Endothelial cell of umbilical vein (primary cell): Measurements from ENCODE around the gene USF2. TPM values are rescaled to one million over a fixed set of nuclear protein-coding genes. Genes with fewer than 3 reads are reported as not detected.

Source experiments
- BruUV-seq: library from RNA; stranded (reverse); fragments of 400-500 nt; replicated peaks from 2 replicates; lab custom pipeline; 2021; lab: Mats Ljungman, UMichigan
- CTCF ChIA-PET: fragments of 300-600, 350-600 bp; sonication (Branson Sonifier 250); formaldehyde crosslinking; loops from one replicate; lab custom pipeline; 2021; ENCODE audit warnings: antibody characterized with exemption, inconsistent platforms; lab: Charles Lee
- POLR2A ChIA-PET: fragments of 300-600, 350-600 bp; sonication (Branson Sonifier 250); formaldehyde crosslinking; loops from one replicate; lab custom pipeline; 2021; ENCODE audit warnings: antibody characterized with exemption, inconsistent platforms; lab: Charles Lee
- DNase-seq: peaks from one replicate; pipeline ENCODE4 v3.0.0-alpha.2; 2011; ENCODE audit warnings: low read depth, low spot score
- FAIRE-seq: peaks from 2 replicates; lab custom pipeline; 2011; peaks lifted over from hg19 to GRCh38; lab: Jason Lieb, UNC
- H2AFZ ChIP-seq: 2 replicates; pipeline ENCODE4 v1.6.0; 2012; ENCODE audit warnings: low read depth, low read length, control low read depth, inconsistent platforms
- H3K27ac ChIP-seq: 2 replicates; pipeline ENCODE4 v1.5.1; 2011; ENCODE audit warnings: low read depth, mild to moderate bottlenecking, control low read depth, low read length, moderate library complexity; ENCODE audit not compliant: insufficient read depth
- H3K27me3 ChIP-seq, 2 experiments: 2 replicates each; pipeline versions ENCODE4 v1.6.0 to v1.6.1; 2011; ENCODE audit warnings: low read length in 2 of 2, mixed read lengths in 1 of 2; ENCODE audit not compliant: control insufficient read depth in 2 of 2, insufficient read depth in 2 of 2
- H3K36me3 ChIP-seq, 2 experiments: 2 replicates in 1 of 2; 3 replicates in 1 of 2; pipeline ENCODE4 v1.5.1; 2011; ENCODE audit warnings: low read length in 2 of 2, mild to moderate bottlenecking in 1 of 2, moderate library complexity in 1 of 2; ENCODE audit not compliant: control insufficient read depth in 2 of 2, insufficient read depth in 2 of 2; ENCODE audit errors: extremely low read depth in 1 of 2
- H3K4me1 ChIP-seq: 3 replicates; pipeline ENCODE4 v1.5.1; 2011; ENCODE audit warnings: mild to moderate bottlenecking, low read length; ENCODE audit not compliant: control insufficient read depth, insufficient read depth; ENCODE audit errors: extremely low read depth
- H3K4me2 ChIP-seq: 2 replicates; pipeline ENCODE4 v1.6.1; 2011; ENCODE audit warnings: low read length, control low read depth, mixed read lengths; ENCODE audit not compliant: insufficient read depth
- H3K4me3 ChIP-seq, 3 experiments: fragments of 200-600 bp in 1 of 3; sonication (generic), shearing (Covaris generic) in 1 of 3; replicated peaks in 1 of 3; 2 replicates each; pipeline ENCODE4 v1.5.1; 2011 to 2016; ENCODE audit warnings: control low read depth in 3 of 3, low read length in 3 of 3, mild to moderate bottlenecking in 2 of 3, inconsistent platforms in 1 of 3, low read depth in 1 of 3, moderate library complexity in 1 of 3; ENCODE audit not compliant: insufficient read depth in 1 of 3
- H3K79me2 ChIP-seq: 2 replicates; pipeline ENCODE4 v1.6.0; 2012; ENCODE audit warnings: low read length, inconsistent platforms; ENCODE audit not compliant: control insufficient read depth, insufficient read depth
- H3K9ac ChIP-seq: replicated peaks from 2 replicates; pipeline ENCODE3; 2011; ENCODE audit warnings: low read length, control low read depth; ENCODE audit not compliant: insufficient read depth; ENCODE audit errors: extremely low read depth
- H3K9me1 ChIP-seq: replicated peaks from 3 replicates; pipeline ENCODE4 v1.6.0; 2011; ENCODE audit warnings: mild to moderate bottlenecking, low read length; ENCODE audit not compliant: control insufficient read depth, insufficient read depth; ENCODE audit errors: extremely low read depth
- H3K9me3 ChIP-seq: replicated peaks from 2 replicates; pipeline ENCODE4 v1.5.1; 2012; ENCODE audit warnings: low read length, inconsistent platforms; ENCODE audit not compliant: control insufficient read depth, insufficient read depth
- H4K20me1 ChIP-seq: replicated peaks from 2 replicates; pipeline ENCODE3; 2011; ENCODE audit warnings: mild to moderate bottlenecking, low read length; ENCODE audit not compliant: control insufficient read depth, insufficient read depth; ENCODE audit errors: extremely low read depth
- EZH2 ChIP-seq: IDR thresholded peaks from 2 replicates; pipeline ENCODE4 v1.6.1; 2012; ENCODE audit warnings: borderline replicate concordance, low read depth, mild to moderate bottlenecking, moderate library complexity, low read length, inconsistent platforms; ENCODE audit not compliant: severe bottlenecking
- FOS ChIP-seq: IDR thresholded peaks from 2 replicates; pipeline ENCODE4 v1.6.1; 2011; ENCODE audit warnings: mild to moderate bottlenecking, low read length, moderate library complexity, borderline replicate concordance; ENCODE audit not compliant: insufficient read depth
- GATA2 ChIP-seq: IDR thresholded peaks from 2 replicates; pipeline ENCODE4 v1.7.0; 2011; ENCODE audit warnings: low read depth, mild to moderate bottlenecking, moderate library complexity, mixed read lengths, low read length; ENCODE audit not compliant: insufficient read length, insufficient read depth
- JUN ChIP-seq: IDR thresholded peaks from 2 replicates; pipeline ENCODE4 v1.6.1; 2011; ENCODE audit warnings: borderline replicate concordance, low read depth; ENCODE audit not compliant: insufficient read length, insufficient read depth
- MYC ChIP-seq: IDR thresholded peaks from one replicate; pipeline ENCODE4 v1.6.1; 2011; ENCODE audit warnings: mild to moderate bottlenecking, low read depth, low read length
- POLR2A ChIP-seq: IDR thresholded peaks from 2 replicates; pipeline ENCODE4 v1.6.1; 2012; ENCODE audit warnings: low read depth, mild to moderate bottlenecking, control low read depth, low read length
- POLR2AphosphoS5 ChIP-seq: IDR thresholded peaks from 2 replicates; pipeline ENCODE4 v1.6.1; 2012; ENCODE audit warnings: low read depth, mild to moderate bottlenecking, control low read depth, low read length, moderate library complexity; ENCODE audit not compliant: insufficient read depth
- dilution Hi-C: fragments of 300-500 bp; cut with MboI; formaldehyde crosslinking; loops from one replicate; pipeline ENCODE4 v1.15.0; 2019; ENCODE audit warnings: low sequenced_read_pairs; ENCODE audit not compliant: extremely low pct_ligation_motif_present
- intact Hi-C: fragments of 100-400 bp; cut with micrococcal nuclease; formaldehyde crosslinking; loops from one replicate; pipeline ENCODE4 v1.10.0; 2022
- polyA plus RNA-seq, 4 experiments: library from polyadenylated mRNA; depleted of rRNA in 3 of 4; stranded (reverse) in 3 of 4; unstranded in 1 of 4; fragments of >200 nt; gene quantifications; 2 replicates each; pipeline versions ENCODE4 v1.2.1 to v1.2.3, GENCODE V29; 2011 to 2012; ENCODE audit warnings: missing spikeins in 1 of 4
- total RNA-seq: library from RNA; stranded (reverse); gene quantifications from 2 replicates; pipeline ENCODE4 v1.2.3, GENCODE V29; 2021
- TF ChIP-seq, protein P1 (sequence below), 2 donors: IDR thresholded peaks; 1 replicate in 1 of 2; 2 replicates in 1 of 2; pipeline ENCODE4 v1.5.1; 2011; ENCODE audit warnings: low read length in 2 of 2, mild to moderate bottlenecking in 2 of 2, moderate library complexity in 2 of 2, control low read depth in 1 of 2, inconsistent platforms in 1 of 2, low read depth in 1 of 2; ENCODE audit not compliant: insufficient read depth in 1 of 2; ENCODE audit errors: extremely low read depth in 1 of 2
- TF ChIP-seq, protein P2 (sequence below): IDR thresholded peaks from 2 replicates; pipeline ENCODE4 v1.6.1; 2011; ENCODE audit not compliant: insufficient read depth, insufficient read length

Gene USF2
- total and polyA plus RNA-seq, 2 donors (not counting 3 experiments of a cell fraction or from before 2014, with no cell fraction given), result 75.0 to 76.8 TPM

DNA sequence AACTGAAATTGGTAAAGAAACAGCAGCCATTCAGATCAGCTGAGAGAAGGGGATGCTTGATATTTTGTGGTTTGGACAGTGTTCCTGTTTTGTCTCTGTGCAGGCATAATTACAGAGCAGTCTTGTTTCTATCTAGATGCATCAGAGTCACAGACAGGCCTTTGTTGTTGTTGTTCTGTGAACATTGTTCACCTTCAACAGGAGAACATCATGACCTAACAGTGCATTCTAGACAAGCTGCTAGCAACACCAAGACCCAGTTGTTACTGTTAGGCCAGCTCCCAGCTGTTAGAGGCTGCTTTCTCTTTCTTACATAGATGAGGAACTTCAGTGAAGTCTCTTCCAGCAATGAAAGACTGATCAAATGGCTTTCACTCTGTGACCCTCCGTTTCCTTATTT, 28.4 kb upstream of the USF2 start:
- H3K79me2 ChIP-seq, result no peaks in the 10 kb centered on the region
- no peaks in the 10 kb centered on the region for H3K4me1 ChIP-seq
- H4K20me1 ChIP-seq, result no peaks in the 10 kb centered on the region
- FAIRE-seq (no peak), DNase-seq (no peak)
- intact Hi-C loops (no loop called here), dilution Hi-C loops (no loop called here)
- H3K36me3 ChIP-seq, result no peaks in the 10 kb centered on the region
- no TSS peak for BruUV-seq
- H3K4me3 ChIP-seq, result no peak overlapping the region
- TF ChIP-seq POLR2A (no peak), JUN (no peak), EZH2 (no peak), POLR2AphosphoS5 (no peak), FOS (no peak), MYC (no peak), GATA2 (no peak)
- TF ChIP-seq, protein P1, sequence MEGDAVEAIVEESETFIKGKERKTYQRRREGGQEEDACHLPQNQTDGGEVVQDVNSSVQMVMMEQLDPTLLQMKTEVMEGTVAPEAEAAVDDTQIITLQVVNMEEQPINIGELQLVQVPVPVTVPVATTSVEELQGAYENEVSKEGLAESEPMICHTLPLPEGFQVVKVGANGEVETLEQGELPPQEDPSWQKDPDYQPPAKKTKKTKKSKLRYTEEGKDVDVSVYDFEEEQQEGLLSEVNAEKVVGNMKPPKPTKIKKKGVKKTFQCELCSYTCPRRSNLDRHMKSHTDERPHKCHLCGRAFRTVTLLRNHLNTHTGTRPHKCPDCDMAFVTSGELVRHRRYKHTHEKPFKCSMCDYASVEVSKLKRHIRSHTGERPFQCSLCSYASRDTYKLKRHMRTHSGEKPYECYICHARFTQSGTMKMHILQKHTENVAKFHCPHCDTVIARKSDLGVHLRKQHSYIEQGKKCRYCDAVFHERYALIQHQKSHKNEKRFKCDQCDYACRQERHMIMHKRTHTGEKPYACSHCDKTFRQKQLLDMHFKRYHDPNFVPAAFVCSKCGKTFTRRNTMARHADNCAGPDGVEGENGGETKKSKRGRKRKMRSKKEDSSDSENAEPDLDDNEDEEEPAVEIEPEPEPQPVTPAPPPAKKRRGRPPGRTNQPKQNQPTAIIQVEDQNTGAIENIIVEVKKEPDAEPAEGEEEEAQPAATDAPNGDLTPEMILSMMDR (IDR thresholded peaks at IDR 0.05; ENCODE audit: extremely low read depth in 1 of 2, insufficient read depth in 1 of 2, low read depth in 1 of 2, low read length in 2 of 2), result no peak
- TF ChIP-seq, protein P2, sequence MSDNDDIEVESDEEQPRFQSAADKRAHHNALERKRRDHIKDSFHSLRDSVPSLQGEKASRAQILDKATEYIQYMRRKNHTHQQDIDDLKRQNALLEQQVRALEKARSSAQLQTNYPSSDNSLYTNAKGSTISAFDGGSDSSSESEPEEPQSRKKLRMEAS, result no peak
- H3K9ac ChIP-seq, result no peak overlapping the region
- H3K4me2 ChIP-seq, result no peak overlapping the region
- CTCF ChIA-PET, result interaction anchor here (1.9 kb wide), 1 partner anchor 29 kb away, joined by 8 read pairs; the partner anchor contains the start of gene USF2
- H3K9me1 ChIP-seq, result no peaks in the 10 kb centered on the region
- no peak overlapping the region for H3K27ac ChIP-seq
- peaks cover 3 to 17% of the 10 kb centered on the region in 2 experiments for H3K27me3 ChIP-seq
- POLR2A ChIA-PET, result no interaction called here
- H2AFZ ChIP-seq, result no peak overlapping the region
- no peaks in the 10 kb centered on the region for H3K9me3 ChIP-seq
